Endothelial cell of umbilical vein (primary cell): ENCODE data around the gene APCDD1L.

Source experiments
- EZH2 ChIP-seq: IDR thresholded peaks from 2 replicates; pipeline ENCODE4 v1.6.1; 2012; ENCODE audit warnings: borderline replicate concordance, low read depth, mild to moderate bottlenecking, moderate library complexity, low read length, inconsistent platforms; ENCODE audit not compliant: severe bottlenecking
- FOS ChIP-seq: IDR thresholded peaks from 2 replicates; pipeline ENCODE4 v1.6.1; 2011; ENCODE audit warnings: mild to moderate bottlenecking, low read length, moderate library complexity, borderline replicate concordance; ENCODE audit not compliant: insufficient read depth
- JUN ChIP-seq: IDR thresholded peaks from 2 replicates; pipeline ENCODE4 v1.6.1; 2011; ENCODE audit warnings: borderline replicate concordance, low read depth; ENCODE audit not compliant: insufficient read length, insufficient read depth
- POLR2A ChIP-seq: IDR thresholded peaks from 2 replicates; pipeline ENCODE4 v1.6.1; 2012; ENCODE audit warnings: low read depth, mild to moderate bottlenecking, control low read depth, low read length
- POLR2AphosphoS5 ChIP-seq: IDR thresholded peaks from 2 replicates; pipeline ENCODE4 v1.6.1; 2012; ENCODE audit warnings: low read depth, mild to moderate bottlenecking, control low read depth, low read length, moderate library complexity; ENCODE audit not compliant: insufficient read depth
- TF ChIP-seq, protein P1 (sequence below), 2 donors: IDR thresholded peaks; 1 replicate in 1 of 2; 2 replicates in 1 of 2; pipeline ENCODE4 v1.5.1; 2011; ENCODE audit warnings: low read length in 2 of 2, mild to moderate bottlenecking in 2 of 2, moderate library complexity in 2 of 2, control low read depth in 1 of 2, inconsistent platforms in 1 of 2, low read depth in 1 of 2; ENCODE audit not compliant: insufficient read depth in 1 of 2; ENCODE audit errors: extremely low read depth in 1 of 2
- TF ChIP-seq, protein P2 (sequence below): IDR thresholded peaks from 2 replicates; pipeline ENCODE4 v1.6.1; 2011; ENCODE audit not compliant: insufficient read depth, insufficient read length

DNA sequence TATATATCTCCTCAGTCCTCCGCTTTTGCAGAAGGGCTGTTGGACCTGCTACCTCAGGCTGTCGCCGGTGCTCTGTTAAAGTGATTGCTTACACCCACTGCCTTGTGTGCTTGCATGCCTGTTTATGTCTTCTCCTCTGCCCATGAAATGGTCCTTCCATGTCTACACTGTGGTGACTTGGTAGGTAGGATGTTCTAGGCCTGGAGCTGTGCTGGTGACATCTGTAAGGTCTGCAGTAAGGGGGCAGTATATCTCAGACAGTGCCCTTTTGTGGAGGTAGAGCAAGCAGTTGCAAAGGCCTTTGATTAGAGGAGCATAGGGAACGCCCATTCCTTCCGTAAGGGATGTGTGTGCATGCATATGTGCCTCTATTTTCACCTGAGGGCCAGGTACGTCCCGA is 85.9 kb downstream of the APCDD1L start:
- TF ChIP-seq POLR2A (no peak), POLR2AphosphoS5 (no peak), EZH2 (no peak), JUN (no peak), FOS (no peak)
- TF ChIP-seq, protein P1, sequence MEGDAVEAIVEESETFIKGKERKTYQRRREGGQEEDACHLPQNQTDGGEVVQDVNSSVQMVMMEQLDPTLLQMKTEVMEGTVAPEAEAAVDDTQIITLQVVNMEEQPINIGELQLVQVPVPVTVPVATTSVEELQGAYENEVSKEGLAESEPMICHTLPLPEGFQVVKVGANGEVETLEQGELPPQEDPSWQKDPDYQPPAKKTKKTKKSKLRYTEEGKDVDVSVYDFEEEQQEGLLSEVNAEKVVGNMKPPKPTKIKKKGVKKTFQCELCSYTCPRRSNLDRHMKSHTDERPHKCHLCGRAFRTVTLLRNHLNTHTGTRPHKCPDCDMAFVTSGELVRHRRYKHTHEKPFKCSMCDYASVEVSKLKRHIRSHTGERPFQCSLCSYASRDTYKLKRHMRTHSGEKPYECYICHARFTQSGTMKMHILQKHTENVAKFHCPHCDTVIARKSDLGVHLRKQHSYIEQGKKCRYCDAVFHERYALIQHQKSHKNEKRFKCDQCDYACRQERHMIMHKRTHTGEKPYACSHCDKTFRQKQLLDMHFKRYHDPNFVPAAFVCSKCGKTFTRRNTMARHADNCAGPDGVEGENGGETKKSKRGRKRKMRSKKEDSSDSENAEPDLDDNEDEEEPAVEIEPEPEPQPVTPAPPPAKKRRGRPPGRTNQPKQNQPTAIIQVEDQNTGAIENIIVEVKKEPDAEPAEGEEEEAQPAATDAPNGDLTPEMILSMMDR (IDR thresholded peaks at IDR 0.05; ENCODE audit: extremely low read depth in 1 of 2, insufficient read depth in 1 of 2, low read depth in 1 of 2, low read length in 2 of 2): no peak
- TF ChIP-seq, protein P2, sequence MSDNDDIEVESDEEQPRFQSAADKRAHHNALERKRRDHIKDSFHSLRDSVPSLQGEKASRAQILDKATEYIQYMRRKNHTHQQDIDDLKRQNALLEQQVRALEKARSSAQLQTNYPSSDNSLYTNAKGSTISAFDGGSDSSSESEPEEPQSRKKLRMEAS: no peak
